KBM-7 (cell line): ENCODE measurements around the gene RBBP8.
"Not testable (repeated sequence)": the region's sequence is repeated elsewhere in the genome, so short reads cannot be mapped to it uniquely, and the experiment has no call there.

Experiments
- DNase-seq: peaks from one replicate; pipeline ENCODE4 v3.0.0-alpha.2; 2015
- in situ Hi-C: fragments of 300-500 bp; cut with MboI; formaldehyde crosslinking; loops from 2 replicates; pipeline ENCODE4 v1.14.3; 2020; ENCODE audit warnings: low sequenced_read_pairs, low pct_unique_long_range_greater_than_20kb, mixed read lengths

RBBP8 gene

GRCh38 chr18:22935431-22935830 is 2.3 kb downstream of the RBBP8 start:
- in situ Hi-C loops = no loop called here

GRCh38 chr18:22936515-22936914 is 3.4 kb downstream of the RBBP8 start:
- in situ Hi-C loops = no loop called here
- DNase-seq = no peak

More at GRCh38 chr18:22935431-22935830, 2.3 kb downstream of the RBBP8 start:
- DNase-seq = peak; percentile 15

GRCh38 chr18:22939649-22940048 is 6.5 kb downstream of the RBBP8 start:
- in situ Hi-C loops = no loop called here
- peak; percentile 16 for DNase-seq

GRCh38 chr18:22943847-22944246 is 10.7 kb downstream of the RBBP8 start:
- no peak for DNase-seq
- in situ Hi-C loops = no loop called here

DNA sequence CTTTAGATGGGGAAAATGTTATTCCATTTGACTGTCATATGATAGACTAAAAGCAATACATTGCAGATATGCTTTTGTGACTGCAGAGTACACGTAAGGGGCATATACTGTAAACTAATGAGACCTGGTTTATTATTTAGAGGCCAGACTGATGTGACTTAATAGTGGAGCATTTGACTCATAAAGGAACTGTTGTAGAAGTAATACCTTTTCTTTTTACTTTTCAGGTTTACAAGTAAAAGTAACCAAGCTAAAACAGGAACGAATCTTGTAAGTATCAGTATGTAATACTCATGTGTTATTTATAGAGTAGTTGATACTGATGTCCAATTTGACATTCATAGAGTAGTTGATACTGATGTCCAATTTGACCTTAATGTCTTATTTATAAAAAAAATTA is 13.1 kb downstream of the RBBP8 start:
- no peak for DNase-seq
- in situ Hi-C loops = no loop called here

- DNase-seq = no peak
- in situ Hi-C loops = no loop called here
Measured at GRCh38 chr18:22946846-22947245, 13.7 kb downstream of the RBBP8 start.

- in situ Hi-C loops = no loop called here
Measured at GRCh38 chr18:22951823-22952222, 18.7 kb downstream of the RBBP8 start.

GRCh38 chr18:22952525-22952924 is 19.4 kb downstream of the RBBP8 start:
- in situ Hi-C loops = no loop called here

More at GRCh38 chr18:22951823-22952222, 18.7 kb downstream of the RBBP8 start:
- no peak for DNase-seq

DNA sequence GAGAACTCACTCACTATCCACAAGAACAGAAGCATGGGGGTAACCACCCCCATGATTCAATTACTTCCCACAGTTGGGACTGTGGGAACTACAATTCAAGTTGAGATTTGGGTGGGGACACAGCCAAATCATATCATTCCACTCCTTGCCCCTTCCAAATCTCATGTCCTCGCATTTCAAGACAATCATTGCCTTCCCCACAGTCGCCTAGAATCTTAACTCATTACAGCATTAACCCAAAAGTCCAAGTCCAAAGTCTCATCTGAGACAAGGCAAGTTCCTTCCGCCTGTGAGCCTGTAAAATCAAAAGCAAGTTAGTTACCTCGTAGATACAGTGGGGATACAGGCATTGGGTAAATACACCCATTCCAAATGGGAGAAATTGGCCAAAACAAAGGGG is 20.9 kb downstream of the RBBP8 start:
- in situ Hi-C loops = not testable (repeated sequence)

More at GRCh38 chr18:22952525-22952924, 19.4 kb downstream of the RBBP8 start:
- no peak for DNase-seq

DNA sequence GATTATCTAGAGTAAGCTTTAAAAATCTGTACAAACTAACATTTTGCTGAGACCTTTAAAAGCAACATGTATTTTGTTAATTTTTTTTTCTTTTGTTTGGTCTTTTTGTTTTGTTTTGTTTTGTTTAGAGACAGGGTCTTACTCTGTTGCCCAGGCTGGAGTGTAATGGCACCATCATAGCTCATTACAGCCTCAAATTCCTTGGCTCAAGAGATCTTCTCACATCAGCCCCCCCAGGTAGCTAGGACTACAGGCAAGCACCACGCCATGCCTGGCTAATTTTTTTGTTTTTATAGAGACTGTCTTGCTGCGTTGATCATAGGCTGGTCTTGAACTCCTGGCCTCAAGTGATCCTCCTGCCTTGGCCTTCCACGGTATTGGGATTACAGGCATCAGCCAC is 23.1 kb downstream of the RBBP8 start:
- in situ Hi-C loops = no loop called here

More for the DNA sequence above, 20.9 kb downstream of the RBBP8 start:
- not testable (repeated sequence) for DNase-seq

DNA sequence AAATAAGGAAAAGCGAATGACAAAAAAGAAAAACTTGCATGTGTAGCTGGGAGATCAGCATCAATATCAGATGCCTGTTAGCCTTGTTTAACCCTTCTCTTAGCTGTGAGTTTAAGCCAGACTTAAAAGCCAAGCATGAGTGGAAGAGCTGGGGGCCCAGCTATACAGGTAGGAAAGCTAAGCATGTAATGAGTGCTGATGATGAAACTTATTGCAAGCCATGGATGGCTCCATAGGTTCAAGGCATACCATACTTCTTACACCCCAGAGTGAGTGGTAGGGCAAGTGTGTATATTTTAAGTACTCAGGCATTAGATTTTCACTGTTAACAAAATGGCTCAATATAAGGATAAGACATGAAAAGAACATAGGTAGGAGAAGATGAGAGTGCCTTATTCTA is 28.0 kb downstream of the RBBP8 start:
- no peak for DNase-seq
- in situ Hi-C loops = no loop called here

More for the DNA sequence above, 23.1 kb downstream of the RBBP8 start:
- DNase-seq = no peak

DNA sequence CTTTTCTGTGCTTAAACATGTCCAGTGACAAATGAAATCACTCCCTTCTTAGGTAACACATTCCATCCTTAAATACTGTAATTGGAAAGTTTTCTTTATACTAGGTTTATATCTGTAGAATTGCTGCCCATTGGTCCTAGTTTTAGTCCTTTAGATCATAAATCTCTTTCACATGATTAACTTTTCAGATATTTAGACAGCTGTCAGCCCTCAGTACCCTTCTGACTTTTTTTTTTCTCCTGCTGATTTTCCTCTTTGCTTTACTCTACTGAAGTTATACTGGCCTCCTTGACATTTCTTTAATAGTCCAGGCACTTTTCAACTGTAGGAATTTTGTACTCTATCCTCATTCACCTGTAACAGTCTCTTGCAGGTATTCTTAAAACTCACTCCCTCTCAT is 28.9 kb downstream of the RBBP8 start:
- DNase-seq = no peak
- in situ Hi-C loops = no loop called here

- in situ Hi-C loops = no loop called here
- no peak for DNase-seq
Measured at GRCh38 chr18:22964116-22964515, 31.0 kb downstream of the RBBP8 start.

GRCh38 chr18:22964722-22965121 is 31.6 kb downstream of the RBBP8 start:
- in situ Hi-C loops = no loop called here
- no peak for DNase-seq

DNA sequence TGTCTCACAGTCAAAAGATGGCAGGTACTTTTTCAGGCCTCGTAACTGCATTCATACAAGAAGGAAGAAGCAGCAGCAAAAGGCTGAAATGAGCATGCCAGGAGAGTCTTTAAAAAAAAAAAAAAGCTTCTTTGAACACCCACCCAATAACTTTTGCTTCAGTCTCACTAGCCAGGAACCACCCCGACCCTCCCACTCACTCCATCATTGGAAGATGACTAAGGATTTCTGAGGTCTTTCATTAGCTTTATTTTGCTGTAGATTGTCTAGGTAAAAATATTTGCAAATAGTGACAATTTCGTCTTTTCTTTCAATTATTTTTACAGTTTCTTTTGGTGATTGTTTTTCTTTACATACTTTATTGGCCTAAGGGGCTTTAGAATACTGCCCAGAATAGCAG is 37.9 kb downstream of the RBBP8 start:
- in situ Hi-C loops = no loop called here
- no peak for DNase-seq

- DNase-seq = no peak
- in situ Hi-C loops = no loop called here
Measured at GRCh38 chr18:22974001-22974400, 40.9 kb downstream of the RBBP8 start.

DNA sequence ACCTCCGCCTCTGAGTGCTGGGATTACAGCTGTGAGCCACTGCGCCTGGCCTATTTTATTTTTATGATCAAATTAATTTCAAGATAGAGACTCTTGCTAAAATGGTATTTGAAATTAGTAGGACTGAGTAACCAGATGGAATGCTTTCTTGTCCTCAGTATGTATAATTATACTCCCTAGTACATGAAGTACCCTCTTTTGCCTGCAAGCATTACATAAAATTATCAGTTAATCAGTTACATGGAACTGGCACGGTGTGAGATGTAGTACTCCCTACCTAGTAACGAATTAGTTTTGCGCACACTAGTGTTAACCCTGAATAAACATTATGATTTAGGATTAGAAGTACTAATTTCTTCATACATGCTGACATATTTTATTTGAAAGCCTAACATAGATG is 41.6 kb downstream of the RBBP8 start:
- DNase-seq = no peak
- in situ Hi-C loops = no loop called here

- DNase-seq = peak; percentile 43
- in situ Hi-C loops = no loop called here
Measured at GRCh38 chr18:22975508-22975907, 42.4 kb downstream of the RBBP8 start.

DNA sequence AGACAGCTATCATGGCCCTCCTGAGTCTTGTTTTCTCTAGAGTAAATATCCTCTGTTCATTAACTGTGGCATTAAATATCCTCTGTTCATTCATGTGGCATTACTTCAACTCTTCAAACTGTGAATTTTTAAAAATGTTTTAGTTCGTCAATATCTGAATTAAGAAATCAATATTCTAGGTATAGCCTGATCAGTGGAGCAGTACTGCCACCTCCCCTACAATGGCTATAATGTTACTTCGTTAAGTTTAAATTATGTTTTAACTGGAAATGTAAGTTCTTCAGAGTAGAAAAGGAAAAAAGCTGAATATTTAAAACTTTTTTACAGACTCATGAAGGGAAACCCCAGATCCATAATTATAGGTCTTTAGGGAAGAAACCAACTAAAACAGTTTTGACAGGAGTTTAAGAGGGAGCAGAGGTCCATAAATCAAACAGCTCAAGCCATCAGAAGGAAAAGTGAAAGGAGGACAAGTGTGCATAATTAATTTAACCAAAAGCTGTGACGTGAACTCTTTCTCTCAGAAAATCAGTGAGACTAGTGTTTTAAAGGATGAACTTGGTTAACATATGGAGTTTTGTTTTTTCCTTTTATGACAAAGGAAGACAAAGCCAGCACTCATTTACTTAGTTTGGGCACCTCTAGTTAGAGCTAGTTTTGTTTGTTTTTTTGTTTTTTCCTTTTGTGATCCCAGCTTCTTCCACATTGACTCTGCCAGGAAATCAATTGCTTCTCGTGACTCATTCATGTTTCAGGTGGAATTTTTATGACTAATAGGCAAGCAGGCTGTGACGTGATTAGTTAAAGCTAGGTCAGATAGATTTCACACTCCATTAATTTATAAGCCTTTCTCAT is 44.9 kb downstream of the RBBP8 start:
- no peak for DNase-seq
- in situ Hi-C loops = no loop called here

DNA sequence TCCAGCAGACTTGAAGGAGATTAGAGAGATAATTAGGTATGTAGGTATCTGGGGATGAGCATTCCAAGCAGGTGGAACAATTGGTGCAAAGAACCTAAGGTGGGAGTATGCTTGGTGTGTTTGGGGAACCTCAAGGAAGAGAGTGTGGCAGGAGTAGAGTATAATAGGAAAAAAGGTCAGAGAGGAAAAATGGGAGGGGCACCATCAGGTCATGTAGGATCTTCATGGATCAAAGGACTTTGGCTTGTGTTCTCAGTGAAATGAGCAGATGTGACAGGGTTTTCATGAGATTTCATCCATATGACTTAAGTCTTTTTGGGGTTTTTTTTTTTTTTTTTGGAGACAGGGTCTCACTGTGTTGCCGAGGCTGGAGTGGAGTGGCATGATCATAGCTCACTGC is 47.3 kb downstream of the RBBP8 start:
- no peak for DNase-seq

More for the DNA sequence above, 47.3 kb downstream of the RBBP8 start:
- in situ Hi-C loops = no loop called here
